AG09319 (cell line): ENCODE results near the gene GUCA1C.

Source experiments
- DNase-seq: peaks from one replicate; pipeline ENCODE4 v3.0.0-alpha.2; 2010; ENCODE audit warnings: low read depth; ENCODE audit errors: extremely low read depth
- CTCF ChIP-seq: IDR thresholded peaks from 2 replicates; pipeline ENCODE4 v1.5.1; 2011; ENCODE audit warnings: low read depth, mild to moderate bottlenecking, inconsistent platforms, low read length, moderate library complexity

The GUCA1C gene

GRCh38 chr3:108883373-108883772 is 70.3 kb downstream of the GUCA1C start:
- DNase-seq, result no peak
- TF ChIP-seq CTCF, result no peak

- no peak for TF ChIP-seq CTCF
- no peak for DNase-seq
Measured at GRCh38 chr3:108882762-108883161, 70.9 kb downstream of the GUCA1C start.

GRCh38 chr3:108879915-108880314 is 73.8 kb downstream of the GUCA1C start:
- no peak for DNase-seq
- no peak for TF ChIP-seq CTCF

- TF ChIP-seq CTCF, result no peak
- no peak for DNase-seq
Measured at GRCh38 chr3:108877901-108878300, 75.8 kb downstream of the GUCA1C start.

- no peak for TF ChIP-seq CTCF
- no peak for DNase-seq
Measured at GRCh38 chr3:108863799-108864135, 89.9 kb downstream of the GUCA1C start.

- DNase-seq, result no peak
- TF ChIP-seq CTCF, result no peak
Measured at GRCh38 chr3:108862865-108863798, 90.5 kb downstream of the GUCA1C start.

- DNase-seq, result no peak
- TF ChIP-seq CTCF, result no peak
Measured at GRCh38 chr3:108861401-108861800, 92.3 kb downstream of the GUCA1C start.
